GM19239 (cell line): Measurements from ENCODE around the gene PPP6R3.
"Not testable (repeated sequence)": the region's sequence is repeated elsewhere in the genome, so short reads cannot be mapped to it uniquely, and the experiment has no call there.

Source experiments
- DNase-seq: peaks from one replicate; pipeline ENCODE4 v3.0.0; 2011; ENCODE audit warnings: low spot score; ENCODE audit not compliant: insufficient read length
- FAIRE-seq: peaks from 2 replicates; lab custom pipeline; 2011; peaks lifted over from hg19 to GRCh38; lab: Jason Lieb, UNC

Gene PPP6R3

GRCh38 chr11:68632375-68632774 is 171.8 kb downstream of the PPP6R3 start:
- FAIRE-seq, DNase-seq: not testable (repeated sequence)

GRCh38 chr11:68632802-68633201 is 172.2 kb downstream of the PPP6R3 start:
- no peak for DNase-seq
- FAIRE-seq, result no peak

- FAIRE-seq, DNase-seq: not testable (repeated sequence)
Observed at GRCh38 chr11:68634606-68635005, 174.1 kb downstream of the PPP6R3 start.

GRCh38 chr11:68635172-68635571 is 174.6 kb downstream of the PPP6R3 start:
- DNase-seq, FAIRE-seq: not testable (repeated sequence)

- DNase-seq, FAIRE-seq: not testable (repeated sequence)
Observed at GRCh38 chr11:68635883-68636282, 175.3 kb downstream of the PPP6R3 start.

GRCh38 chr11:68639322-68639721 is 178.8 kb downstream of the PPP6R3 start:
- not testable (repeated sequence) for DNase-seq, FAIRE-seq

GRCh38 chr11:68641880-68642279 is 181.3 kb downstream of the PPP6R3 start:
- DNase-seq, result no peak
- FAIRE-seq, result no peak

GRCh38 chr11:68643585-68643984 is 183.0 kb downstream of the PPP6R3 start:
- FAIRE-seq (no peak), DNase-seq (no peak)

- no peak for FAIRE-seq
Observed at GRCh38 chr11:68646832-68647231, 186.3 kb downstream of the PPP6R3 start.

GRCh38 chr11:68649851-68650555 is 189.5 kb downstream of the PPP6R3 start:
- no peak for DNase-seq

More at GRCh38 chr11:68646832-68647231, 186.3 kb downstream of the PPP6R3 start:
- no peak for DNase-seq

GRCh38 chr11:68650801-68651200 is 190.2 kb downstream of the PPP6R3 start:
- FAIRE-seq (no peak), DNase-seq (no peak)

More at GRCh38 chr11:68649851-68650555, 189.5 kb downstream of the PPP6R3 start:
- FAIRE-seq, result no peak

- FAIRE-seq, result no peak
- no peak for DNase-seq
Observed at GRCh38 chr11:68651208-68651984, 190.8 kb downstream of the PPP6R3 start.

- DNase-seq, result no peak
- no peak for FAIRE-seq
Observed at GRCh38 chr11:68651985-68652682, 191.6 kb downstream of the PPP6R3 start.

- FAIRE-seq, result no peak
- DNase-seq, result no peak
Observed at GRCh38 chr11:68652683-68653156, 192.2 kb downstream of the PPP6R3 start.

- DNase-seq (no peak), FAIRE-seq (no peak)
Observed at GRCh38 chr11:68653486-68654430, 193.2 kb downstream of the PPP6R3 start.

GRCh38 chr11:68654978-68655377 is 194.4 kb downstream of the PPP6R3 start:
- FAIRE-seq, result no peak
- DNase-seq, result no peak

GRCh38 chr11:68655406-68655805 is 194.9 kb downstream of the PPP6R3 start:
- FAIRE-seq, result no peak

GRCh38 chr11:68655806-68656205 is 195.3 kb downstream of the PPP6R3 start:
- FAIRE-seq (no peak), DNase-seq (no peak)

More at GRCh38 chr11:68655406-68655805, 194.9 kb downstream of the PPP6R3 start:
- no peak for DNase-seq

GRCh38 chr11:68657021-68657780 is 196.6 kb downstream of the PPP6R3 start:
- DNase-seq (no peak), FAIRE-seq (no peak)
